ENCODE measurements around the gene ATP8A1.

ATP8A1 gene

DNA sequence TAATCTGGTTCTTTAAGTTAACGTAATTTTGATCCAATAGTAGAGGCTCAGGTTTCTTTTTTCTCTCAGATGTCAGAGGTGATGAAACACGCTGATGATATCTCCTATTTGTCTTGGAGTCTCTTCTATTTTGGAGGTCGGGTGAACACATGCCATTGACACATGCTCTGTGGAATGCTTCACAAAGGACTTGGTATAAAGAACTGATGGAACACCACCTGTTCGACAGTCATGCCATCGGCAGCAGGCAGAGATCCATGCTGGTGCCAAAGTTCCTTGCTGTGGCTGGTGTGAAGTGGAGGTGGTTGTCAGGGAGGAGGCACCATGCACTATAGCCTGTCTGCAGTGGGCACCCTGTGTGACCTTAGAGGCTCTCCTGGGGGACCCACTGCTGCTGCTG lies 94.9 kb downstream of the ATP8A1 start:
- no peak for DNase-seq

GRCh38 chr4:42561031-42561430 lies 95.9 kb downstream of the ATP8A1 start:
- DNase-seq, result no peak

GRCh38 chr4:42560467-42560861 lies 96.4 kb downstream of the ATP8A1 start:
- no peak for DNase-seq

- DNase-seq, result no peak
These were observed 98.7 kb downstream of the ATP8A1 start for GRCh38 chr4:42558156-42558555.

GRCh38 chr4:42555828-42556227 lies 101.1 kb downstream of the ATP8A1 start:
- no peak for DNase-seq

GRCh38 chr4:42554072-42554471 lies 102.8 kb downstream of the ATP8A1 start:
- DNase-seq, result no peak

- DNase-seq, result no peak
These were observed 107.0 kb downstream of the ATP8A1 start for GRCh38 chr4:42549896-42550295.

- DNase-seq, result no peak
These were observed 109.1 kb downstream of the ATP8A1 start for GRCh38 chr4:42547805-42548204.

DNA sequence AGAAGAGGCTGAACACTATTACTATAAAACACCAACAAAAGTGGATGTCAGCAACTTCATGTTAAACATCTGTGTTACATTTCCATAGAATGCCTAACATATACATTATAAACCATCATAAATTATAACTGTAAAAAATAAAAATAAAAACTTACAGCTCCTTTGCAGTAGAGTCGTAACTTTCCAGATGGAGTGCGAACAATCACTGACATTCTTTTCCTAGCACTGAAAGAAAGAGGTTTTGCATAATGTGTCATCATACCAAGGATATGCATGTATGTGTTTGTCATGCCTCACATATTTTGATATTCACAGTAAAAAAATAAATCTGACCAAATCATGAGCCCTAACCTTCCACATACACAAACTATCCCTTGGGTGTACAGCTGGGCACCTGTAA lies 113.1 kb downstream of the ATP8A1 start:
- no peak for DNase-seq

DNA sequence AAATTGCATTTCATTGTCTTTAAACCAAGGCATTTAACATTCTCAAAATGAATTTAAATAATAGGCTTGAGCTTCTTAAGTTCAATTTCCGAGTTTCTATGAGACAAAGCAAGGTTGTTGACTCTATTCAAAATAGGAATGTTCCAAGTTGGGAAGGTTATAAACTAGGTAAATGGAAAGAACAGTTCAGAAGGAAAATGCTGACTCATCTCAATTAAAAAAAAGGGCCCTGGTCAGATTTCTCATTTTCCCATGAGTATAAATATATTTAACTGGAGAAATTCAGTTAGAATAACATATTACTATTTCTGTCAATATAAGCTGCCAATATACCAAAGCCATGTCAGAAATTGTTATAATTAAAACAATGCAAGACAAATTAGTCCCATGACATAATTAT lies 113.8 kb downstream of the ATP8A1 start:
- no peak for DNase-seq

GRCh38 chr4:42541647-42542046 lies 115.3 kb downstream of the ATP8A1 start:
- DNase-seq, result no peak

DNA sequence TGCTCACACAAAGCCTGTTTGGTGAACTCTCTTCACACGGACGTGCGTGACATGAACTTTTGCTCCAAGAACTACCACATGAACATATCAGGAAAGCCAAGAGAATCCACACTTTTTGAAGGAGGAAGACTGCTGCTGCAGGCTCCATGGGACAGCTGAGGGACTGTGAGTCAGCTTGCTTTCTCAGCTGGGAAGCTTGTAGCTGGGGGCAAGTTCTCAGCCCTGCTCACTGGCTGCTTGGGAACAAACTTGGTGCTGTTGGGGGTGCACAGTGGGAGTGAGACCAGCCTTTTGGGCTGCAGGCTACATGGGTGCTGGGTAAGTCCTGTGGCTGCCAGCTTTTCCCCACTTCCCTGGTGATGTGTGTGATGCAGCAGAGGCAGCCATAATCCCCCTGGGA lies 123.9 kb downstream of the ATP8A1 start:
- no peak for DNase-seq

GRCh38 chr4:42531341-42532030 lies 125.4 kb downstream of the ATP8A1 start:
- DNase-seq, result no peak

DNA sequence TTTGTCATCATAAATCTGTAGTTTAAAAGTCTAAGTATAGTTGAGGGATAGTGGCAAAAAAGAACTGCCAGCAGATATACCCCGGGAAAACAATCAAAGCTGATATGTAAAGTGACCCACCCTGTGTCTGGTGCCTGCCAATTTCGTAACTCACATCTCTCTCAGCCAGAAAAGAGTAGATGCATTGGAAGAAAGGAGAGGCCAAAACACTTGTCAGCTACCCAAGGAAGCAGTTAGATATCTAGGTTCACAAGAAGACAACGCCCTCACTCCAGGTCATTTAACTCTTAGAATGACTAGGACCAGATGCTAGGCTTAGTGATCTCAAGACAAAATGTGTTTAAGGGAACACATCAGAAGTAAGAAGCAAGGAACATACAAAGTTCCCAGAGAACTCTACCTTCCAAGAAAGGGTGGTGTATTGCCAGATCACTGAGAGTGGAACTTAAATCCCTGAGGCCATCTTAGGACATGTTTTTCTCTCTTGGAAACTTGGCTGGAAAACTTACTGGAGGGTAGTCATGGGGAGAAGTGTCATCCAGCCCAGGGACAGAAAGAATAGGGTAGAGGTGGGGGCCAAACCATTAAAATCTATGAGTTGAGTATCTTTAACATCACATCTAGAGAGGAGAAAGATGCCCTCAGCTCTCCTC lies 133.7 kb downstream of the ATP8A1 start:
- DNase-seq, result no peak

- no peak for DNase-seq
These were observed 137.0 kb downstream of the ATP8A1 start for GRCh38 chr4:42519803-42520417.

DNA sequence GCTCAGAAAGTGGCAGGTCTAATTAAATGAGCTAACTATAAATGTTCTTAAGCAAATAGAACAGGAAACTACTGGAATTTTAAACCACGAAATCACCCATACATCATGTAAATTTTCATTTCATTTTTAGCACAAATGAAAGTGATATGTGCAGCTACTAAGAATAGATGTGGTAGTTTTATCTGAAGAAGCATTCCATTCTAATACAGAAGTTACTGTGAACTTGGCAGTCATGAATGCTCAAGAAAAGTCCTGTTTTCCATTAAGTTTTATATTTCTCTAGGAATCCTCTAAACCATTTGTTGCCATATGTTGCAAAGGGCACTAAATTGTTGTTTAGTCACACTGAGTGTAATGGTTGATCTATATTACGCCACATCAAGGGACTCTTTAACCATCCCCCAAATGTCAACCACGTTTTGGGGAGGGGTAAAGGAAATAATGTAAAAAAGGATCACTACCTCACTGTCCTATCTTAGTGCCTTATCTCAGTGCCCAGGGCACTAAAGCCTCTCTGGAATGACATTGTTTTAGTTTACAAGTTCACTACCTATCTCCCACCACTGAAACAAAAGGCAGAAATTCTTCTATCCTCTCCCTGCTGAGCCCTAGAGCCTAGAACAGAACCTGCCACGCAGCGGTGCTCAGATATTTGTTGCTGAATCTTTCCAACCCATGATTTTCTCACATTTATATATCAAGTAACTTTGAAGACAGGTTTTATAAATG lies 141.6 kb downstream of the ATP8A1 start:
- no peak for DNase-seq

GRCh38 chr4:42513748-42514492 lies 143.0 kb downstream of the ATP8A1 start:
- DNase-seq, result no peak

GRCh38 chr4:42512226-42512625 lies 144.7 kb downstream of the ATP8A1 start:
- DNase-seq, result no peak

DNA sequence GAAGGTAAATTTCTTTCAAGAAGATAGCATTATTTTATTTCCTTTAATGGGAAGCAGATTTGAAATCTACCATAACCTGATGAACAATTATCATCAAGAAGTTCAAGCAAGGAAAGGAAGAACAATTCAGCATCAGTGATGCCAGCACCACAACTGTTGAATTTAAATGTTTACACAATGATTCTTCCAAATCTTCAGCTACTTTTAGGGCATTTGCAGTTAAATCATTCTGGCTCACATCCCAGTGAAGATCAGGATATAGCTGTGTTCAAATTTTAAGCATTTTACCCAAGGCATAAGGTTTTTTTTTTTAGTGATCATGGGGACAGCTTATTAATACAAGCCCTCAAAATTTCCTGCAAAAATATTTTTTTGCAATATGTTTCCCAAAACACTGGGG lies 146.7 kb downstream of the ATP8A1 start:
- no peak for DNase-seq

DNA sequence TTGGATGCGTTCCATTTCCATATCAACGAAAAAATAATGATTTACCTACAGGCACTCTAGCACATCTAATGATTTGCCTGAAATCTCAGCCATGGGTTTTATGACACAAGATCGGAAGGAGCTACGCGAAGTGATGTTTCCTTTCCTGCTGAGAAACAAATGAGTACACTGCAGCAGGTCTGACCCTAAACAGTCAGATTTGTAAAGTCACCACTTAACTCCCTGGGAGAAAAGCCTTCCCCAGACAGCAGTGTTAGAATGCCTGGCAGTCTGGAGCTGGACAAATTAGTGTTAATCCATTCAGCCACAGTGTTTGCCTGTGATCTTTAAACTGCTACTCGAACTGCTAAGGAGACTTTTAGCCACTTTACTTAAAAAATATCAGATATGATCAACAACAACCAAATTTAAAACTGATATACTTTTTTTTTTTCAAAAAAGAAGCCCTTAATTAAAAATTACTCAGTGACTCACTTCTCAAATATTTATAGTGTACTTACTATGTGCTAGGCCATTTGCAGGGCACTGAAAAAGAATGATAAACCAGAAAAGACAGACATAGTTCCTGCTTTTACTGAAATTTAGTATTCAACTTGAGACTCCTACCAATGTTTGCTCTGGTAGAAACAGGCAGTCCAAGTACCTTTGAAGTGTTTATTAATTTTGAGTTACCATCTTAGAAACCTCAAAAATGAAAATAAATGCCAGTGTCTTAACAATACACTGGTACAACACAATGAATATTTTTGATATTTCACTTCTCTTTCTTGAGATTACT lies 155.1 kb downstream of the ATP8A1 start:
- no peak for DNase-seq

DNA sequence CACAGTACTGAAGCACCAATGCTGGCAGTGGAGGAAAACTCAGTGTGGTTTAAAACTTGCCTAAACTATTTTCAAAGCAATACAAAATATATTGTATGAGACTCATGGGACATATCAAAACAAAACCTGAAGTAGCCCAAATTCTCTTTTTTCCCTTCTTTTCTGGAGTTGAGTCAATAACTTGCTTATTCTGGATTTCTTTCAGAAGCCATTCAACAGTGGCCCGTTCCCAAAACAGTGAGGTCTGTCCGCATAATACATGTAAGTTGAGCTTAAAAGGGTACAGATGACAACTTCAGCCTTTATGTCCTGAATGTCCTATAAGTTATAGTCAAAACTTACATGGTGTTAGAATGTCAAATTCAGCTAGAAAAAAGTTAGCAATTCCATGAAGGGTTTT lies 158.9 kb downstream of the ATP8A1 start:
- no peak for DNase-seq

All from SHP77 treated with DMSO at 0.1 percent for 48 hours (cell line).